ENCODE data around the gene ADAM19. TPM values are rescaled to one million over a fixed set of nuclear protein-coding genes. Genes with fewer than 3 reads are reported as not detected.

The ADAM19 gene
- total and polyA plus RNA-seq, 7 donors, result 0.27 to 4.5 (median 1.4) TPM

DNA sequence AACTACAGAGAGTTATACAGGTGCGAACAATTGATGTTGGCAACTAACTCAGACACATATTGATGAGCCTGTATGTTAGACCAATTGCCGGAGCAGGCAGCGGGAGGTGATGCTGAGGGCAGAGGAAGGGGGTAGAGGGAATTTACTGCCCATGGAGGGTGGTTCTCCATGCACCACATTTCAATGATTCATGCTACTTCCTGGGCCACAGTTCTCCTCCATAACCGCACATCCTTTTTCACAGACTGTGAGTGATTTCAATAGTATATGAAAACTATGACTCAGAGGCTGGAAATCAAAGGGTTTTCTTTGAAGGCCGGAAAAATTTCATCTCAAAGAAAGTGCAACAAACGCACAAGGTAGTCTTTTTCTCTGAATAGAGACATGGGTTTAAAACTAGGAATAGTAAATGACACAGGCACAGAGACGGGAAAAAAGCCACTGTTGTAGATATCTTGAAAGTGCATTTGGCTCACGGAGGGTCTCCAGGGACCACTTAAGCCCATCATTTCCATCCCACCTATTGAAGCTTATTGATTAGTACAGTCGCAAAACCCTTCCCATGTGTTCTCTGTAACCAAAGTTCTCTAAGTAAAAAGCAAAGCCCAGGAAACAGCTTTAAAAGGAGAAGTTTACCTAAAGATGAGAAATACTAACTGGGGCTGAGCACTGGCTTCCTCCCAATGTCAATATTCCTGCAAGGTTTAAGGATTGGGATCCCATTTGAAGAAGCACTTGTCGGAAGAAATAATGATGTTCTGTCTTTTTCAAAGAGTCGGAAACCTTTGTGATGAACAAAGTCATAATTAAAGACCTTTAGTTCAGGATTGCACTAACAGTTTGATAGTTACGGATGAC, 28.0 kb upstream of the ADAM19 start:
- DNase-seq, result no peak
- ATAC-seq, result no peak

DNA sequence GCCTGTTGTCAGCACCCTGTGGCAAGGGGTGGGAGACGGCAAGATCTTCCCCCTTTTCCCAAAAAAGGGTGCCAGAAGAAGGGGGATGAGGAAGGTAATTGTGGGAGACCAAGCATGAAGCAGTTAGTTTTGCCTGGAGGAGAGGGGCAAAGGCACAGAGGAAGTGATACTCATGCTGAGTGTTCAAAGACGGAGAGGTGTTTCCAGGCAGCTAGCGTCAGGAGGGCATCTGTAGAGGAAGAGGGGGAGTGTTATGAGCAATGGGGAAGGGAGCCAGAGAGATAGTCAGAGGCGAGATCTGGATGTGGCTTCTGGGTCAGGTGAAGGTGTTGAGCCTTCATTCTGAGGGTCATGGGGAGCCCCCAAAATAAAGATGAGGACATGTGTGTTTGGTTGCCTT, 26.9 kb upstream of the ADAM19 start:
- Histone ChIP-seq H3K4me3 (no peak overlapping the region), H3K36me3 (ENCODE audit: insufficient read depth in 1 of 2, low read depth in 1 of 2) (no peaks in the 10 kb centered on the region), H3K9me3 (no peaks in the 10 kb centered on the region), H3K4me1 (no peaks in the 10 kb centered on the region), H3K27me3 (ENCODE audit: insufficient read depth in 3 of 3, low read length in 2 of 3) (no peaks in the 10 kb centered on the region), H3K27ac (no peak overlapping the region)
- TF ChIP-seq, protein P1, sequence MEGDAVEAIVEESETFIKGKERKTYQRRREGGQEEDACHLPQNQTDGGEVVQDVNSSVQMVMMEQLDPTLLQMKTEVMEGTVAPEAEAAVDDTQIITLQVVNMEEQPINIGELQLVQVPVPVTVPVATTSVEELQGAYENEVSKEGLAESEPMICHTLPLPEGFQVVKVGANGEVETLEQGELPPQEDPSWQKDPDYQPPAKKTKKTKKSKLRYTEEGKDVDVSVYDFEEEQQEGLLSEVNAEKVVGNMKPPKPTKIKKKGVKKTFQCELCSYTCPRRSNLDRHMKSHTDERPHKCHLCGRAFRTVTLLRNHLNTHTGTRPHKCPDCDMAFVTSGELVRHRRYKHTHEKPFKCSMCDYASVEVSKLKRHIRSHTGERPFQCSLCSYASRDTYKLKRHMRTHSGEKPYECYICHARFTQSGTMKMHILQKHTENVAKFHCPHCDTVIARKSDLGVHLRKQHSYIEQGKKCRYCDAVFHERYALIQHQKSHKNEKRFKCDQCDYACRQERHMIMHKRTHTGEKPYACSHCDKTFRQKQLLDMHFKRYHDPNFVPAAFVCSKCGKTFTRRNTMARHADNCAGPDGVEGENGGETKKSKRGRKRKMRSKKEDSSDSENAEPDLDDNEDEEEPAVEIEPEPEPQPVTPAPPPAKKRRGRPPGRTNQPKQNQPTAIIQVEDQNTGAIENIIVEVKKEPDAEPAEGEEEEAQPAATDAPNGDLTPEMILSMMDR (IDR thresholded peaks at IDR 0.05), result no peak
- ATAC-seq, result no peak
- 91 to 93% (median 93%) methylated on average over 4 of the region's 4 CpGs for WGBS, 3 donors
- intact Hi-C loops (cut with DNase I), result no loop called here
- DNase-seq, result no peak

More for the DNA sequence above, 28.0 kb upstream of the ADAM19 start:
- TF ChIP-seq, protein P1 (IDR thresholded peaks at IDR 0.05), result no peak
- WGBS, 3 donors, result 90 to 92% (median 92%) methylated on average over 12 of the region's 12 CpGs
- H3K4me1 ChIP-seq, result no peaks in the 10 kb centered on the region
- H3K27me3 ChIP-seq (ENCODE audit: insufficient read depth in 3 of 3, low read length in 2 of 3), result no peaks in the 10 kb centered on the region
- no peak overlapping the region for H3K4me3 ChIP-seq
- no peaks in the 10 kb centered on the region for H3K36me3 ChIP-seq (ENCODE audit: insufficient read depth in 1 of 2, low read depth in 1 of 2)
- H3K27ac ChIP-seq, result no peak overlapping the region
- intact Hi-C loops (cut with DNase I), result no loop called here
- no peaks in the 10 kb centered on the region for H3K9me3 ChIP-seq

DNA sequence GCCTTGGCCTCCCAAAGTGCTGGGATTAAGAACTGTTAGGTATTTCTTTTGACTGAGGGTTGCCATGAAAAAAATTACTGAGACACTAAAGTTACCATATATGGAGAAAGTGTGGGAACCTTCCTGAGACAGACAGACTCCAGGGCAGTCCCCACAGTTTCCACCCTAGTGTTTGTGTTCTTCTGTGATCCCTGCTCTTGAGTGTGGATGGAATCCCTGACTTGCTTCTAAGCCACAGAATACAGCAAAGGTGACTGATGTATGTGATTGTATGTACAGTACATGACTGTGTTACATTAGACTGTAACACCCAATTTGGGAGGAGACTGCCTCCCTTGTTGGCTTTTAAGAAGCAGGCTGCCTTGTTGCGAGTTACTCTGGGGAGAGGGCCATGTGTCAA, 24.7 kb upstream of the ADAM19 start:
- no peak for DNase-seq
- H3K36me3 ChIP-seq (ENCODE audit: insufficient read depth in 1 of 2, low read depth in 1 of 2), result no peaks in the 10 kb centered on the region
- H3K27me3 ChIP-seq (ENCODE audit: insufficient read depth in 3 of 3, low read length in 2 of 3), result no peaks in the 10 kb centered on the region
- intact Hi-C loops (cut with DNase I), result no loop called here
- H3K27ac ChIP-seq, result no peak overlapping the region
- H3K4me1 ChIP-seq, result no peaks in the 10 kb centered on the region
- no peaks in the 10 kb centered on the region for H3K9me3 ChIP-seq
- no peak for ATAC-seq
- WGBS, 3 donors, result 96 to 100% (median 100%) methylated on average over 1 of the region's 1 CpG
- H3K4me3 ChIP-seq, result no peak overlapping the region
- TF ChIP-seq, protein P1 (IDR thresholded peaks at IDR 0.05), result no peak

DNA sequence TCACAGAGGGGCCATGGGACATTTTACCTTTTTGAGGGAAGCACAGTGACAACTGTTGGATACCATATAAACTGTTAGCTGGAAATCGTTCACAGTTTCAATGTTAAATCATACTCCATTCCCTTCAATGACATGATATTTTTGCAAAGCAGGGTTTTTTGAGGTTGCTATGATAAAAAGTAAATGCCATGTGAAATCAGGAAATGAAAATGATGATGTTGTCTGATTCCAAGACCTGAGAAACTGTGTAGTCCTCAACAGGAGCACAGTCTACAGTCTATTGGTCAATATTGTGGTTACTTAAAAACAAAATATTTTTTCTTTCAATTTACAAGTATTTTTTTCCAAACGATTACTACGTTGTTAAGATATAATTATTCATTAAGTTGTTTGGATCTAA, 24.0 kb upstream of the ADAM19 start:
- H3K4me1 ChIP-seq, result no peaks in the 10 kb centered on the region
- H3K27me3 ChIP-seq (ENCODE audit: insufficient read depth in 3 of 3, low read length in 2 of 3), result no peaks in the 10 kb centered on the region
- 83 to 89% (median 86%) methylated on average over 3 of the region's 3 CpGs for WGBS, 3 donors
- H3K4me3 ChIP-seq, result no peak overlapping the region
- TF ChIP-seq, protein P1 (IDR thresholded peaks at IDR 0.05), result no peak
- H3K36me3 ChIP-seq (ENCODE audit: insufficient read depth in 1 of 2, low read depth in 1 of 2), result no peaks in the 10 kb centered on the region
- H3K9me3 ChIP-seq, result no peaks in the 10 kb centered on the region
- DNase-seq, result no peak
- ATAC-seq, result no peak
- intact Hi-C loops (cut with DNase I), result no loop called here
- H3K27ac ChIP-seq, result no peak overlapping the region

Data from psoas muscle (tissue), 8 donors.